K562 (cell line): ENCODE data around the gene ELOF1. TPM values are rescaled to one million over a fixed set of nuclear protein-coding genes. Genes with fewer than 3 reads are reported as not detected.
A peak's percentile ranks its signal among the peaks of the same experiment; 100 is the strongest.

Experiments
- GATA2 ChIP-seq: sonication (generic); formaldehyde crosslinking; IDR thresholded peaks from 2 replicates; pipeline ENCODE4 v1.4.0; 2020; ENCODE audit warnings: mild to moderate bottlenecking, missing genetic modification reagents
- HSF4 ChIP-seq: fragments of 250-450 bp; sonication (Bioruptor Pico); IDR thresholded peaks from 2 replicates; pipeline ENCODE4 v2.1.2; 2022; ENCODE audit warnings: mild to moderate bottlenecking, moderate library complexity, borderline replicate concordance
- JUND ChIP-seq, 2 experiments: IDR thresholded peaks; 2 replicates in 1 of 2; 3 replicates in 1 of 2; pipeline ENCODE4 v1.6.1; 2011; ENCODE audit warnings: borderline replicate concordance in 2 of 2, low read depth in 2 of 2, low read length in 2 of 2, improper control_type of control experiment in 1 of 2, missing biosample characterization in 1 of 2, missing genetic modification characterization in 1 of 2, missing genetic modification reagents in 1 of 2
- KDM2B ChIP-seq: fragments of 250-450 bp; sonication (Bioruptor Pico); IDR thresholded peaks from 2 replicates; pipeline ENCODE4 v1.8.0; 2021; ENCODE audit warnings: mild to moderate bottlenecking, moderate library complexity
- KLF10 ChIP-seq: fragments of 250-450 bp; sonication (Bioruptor Pico); IDR thresholded peaks from 2 replicates; pipeline ENCODE4 v1.6.1; 2021; ENCODE audit warnings: matching md5 sums
- MAFF ChIP-seq: IDR thresholded peaks from 2 replicates; pipeline ENCODE4 v1.6.1; 2012; ENCODE audit warnings: low read length, improper control_type of control experiment
- MCM5 ChIP-seq: fragments of 450-650 bp; IDR thresholded peaks from 2 replicates; pipeline ENCODE4 v1.6.1; 2016; ENCODE audit warnings: low read depth
- NR3C1 ChIP-seq: sonication (generic); formaldehyde crosslinking; IDR thresholded peaks from 2 replicates; pipeline ENCODE4 v1.8.1; 2022; ENCODE audit warnings: missing genetic modification reagents
- REST ChIP-seq, 2 experiments: fragments of 450-650 bp; formaldehyde crosslinking in 1 of 2; IDR thresholded peaks; 2 replicates each; pipeline versions ENCODE4 v1.4.0 to v1.6.1; 2014 to 2020; ENCODE audit warnings: mild to moderate bottlenecking in 2 of 2, borderline replicate concordance in 1 of 2, low read depth in 1 of 2
- YY1 ChIP-seq, 3 experiments: IDR thresholded peaks; 2 replicates each; pipeline ENCODE4 v1.6.1; 2011; ENCODE audit warnings: low read length in 2 of 3, mild to moderate bottlenecking in 2 of 3, moderate library complexity in 2 of 3, borderline replicate concordance in 1 of 3, control low read depth in 1 of 3, low read depth in 1 of 3; ENCODE audit not compliant: insufficient read depth in 3 of 3, insufficient replicate concordance in 2 of 3, control insufficient read depth in 1 of 3, insufficient read length in 1 of 3; ENCODE audit errors: extremely low read depth in 1 of 3
- ZFP91 ChIP-seq: sonication (generic); formaldehyde crosslinking; IDR thresholded peaks from 2 replicates; pipeline ENCODE4 v1.8.0; 2022; ENCODE audit warnings: mild to moderate bottlenecking, missing genetic modification reagents
- ZNF121 ChIP-seq: sonication (generic); formaldehyde crosslinking; conservative IDR thresholded peaks from 2 replicates; pipeline ENCODE4 v1.8.0; 2022; ENCODE audit warnings: missing genetic modification reagents
- ZNF212 ChIP-seq: fragments of 450-650 bp; formaldehyde crosslinking; IDR thresholded peaks from 2 replicates; pipeline ENCODE4 v1.4.0; 2020; ENCODE audit warnings: mild to moderate bottlenecking
- ZNF232 ChIP-seq: sonication (generic); formaldehyde crosslinking; IDR thresholded peaks from 2 replicates; pipeline ENCODE4 v1.8.0; 2022; ENCODE audit warnings: mild to moderate bottlenecking, missing genetic modification reagents
- ZNF586 ChIP-seq: fragments of 450-650 bp; formaldehyde crosslinking; conservative IDR thresholded peaks from 2 replicates; pipeline ENCODE4 v1.4.0; 2020; ENCODE audit warnings: mild to moderate bottlenecking, moderate library complexity
- ZNF699 ChIP-seq: fragments of 250-450 bp; sonication (Bioruptor Pico); IDR thresholded peaks from 2 replicates; pipeline ENCODE4 v1.8.0; 2021; ENCODE audit warnings: mild to moderate bottlenecking, moderate library complexity; ENCODE audit not compliant: insufficient replicate concordance
- polyA plus RNA-seq, 8 experiments: library from polyadenylated mRNA; depleted of rRNA in 4 of 8; stranded (reverse) in 5 of 8; unstranded in 3 of 8; fragments of >200 nt; fragmentation: Nextera tagmentation in 2 of 8; fragmentation: Illumina TruSeq in 1 of 8; extraction: Ambion mirVana in 2 of 8; extraction: Trizol in 1 of 8; gene quantifications; 2 replicates each; pipeline versions ENCODE4 v1.2.1 to v1.2.3, GENCODE V29; 2011 to 2014; ENCODE audit warnings: inconsistent platforms in 1 of 8, missing spikeins in 1 of 8
- total RNA-seq, 7 experiments: library from RNA; depleted of rRNA in 6 of 7; stranded (reverse); fragments of >200 nt in 6 of 7; fragmentation: Illumina TruSeq in 2 of 7; extraction: Trizol in 2 of 7; gene quantifications; 2 replicates each; pipeline versions ENCODE4 v1.2.1 to v1.2.3, GENCODE V29; 2011 to 2021; ENCODE audit warnings: low replicate concordance in 1 of 7

Gene ELOF1
- total and polyA plus RNA-seq, 9 of the 15 experiments (the other 6 are each of a cell fraction or from before 2014, with no cell fraction given) = 16.7 to 147 (median 74.2) TPM

- no peak for TF ChIP-seq KDM2B (CRISPR knock-in tag)
- no peak for TF ChIP-seq GATA2 (CRISPR knock-in tag)
- TF ChIP-seq ZNF232 = no peak
- TF ChIP-seq NR3C1 = no peak
- no peak for TF ChIP-seq HSF4 (CRISPR knock-in tag)
- peak; percentile 9; the same call in 1 of the 2 replicates for TF ChIP-seq REST (IDR thresholded peaks at IDR 0.05; ENCODE audit: borderline replicate concordance)
- 0 out of 2 replicates have a peak, but pooled peaks have one; percentile 42 for TF ChIP-seq REST (CRISPR knock-in tag; IDR thresholded peaks at IDR 0.05; ENCODE audit: low read depth)
- TF ChIP-seq ZNF212 (CRISPR knock-in tag) = no peak
- TF ChIP-seq MAFF = no peak
- TF ChIP-seq ZNF121 = no peak
- no peak for TF ChIP-seq YY1 (IDR thresholded peaks at IDR 0.05; ENCODE audit: borderline replicate concordance in 1 of 3, control insufficient read depth in 1 of 3, extremely low read depth in 1 of 3, insufficient read depth in 3 of 3, insufficient read length in 1 of 3, insufficient replicate concordance in 2 of 3, low read depth in 1 of 3, low read length in 2 of 3)
- TF ChIP-seq ZNF586 (CRISPR knock-in tag) = no peak
- TF ChIP-seq ZFP91 (CRISPR knock-in tag) = no peak
- TF ChIP-seq JUND (IDR thresholded peaks at IDR 0.05; ENCODE audit: borderline replicate concordance, low read depth, low read length) = 0 out of 2 replicates have a peak, but pooled peaks have one; percentile 28
- TF ChIP-seq JUND (tag; IDR thresholded peaks at IDR 0.05; ENCODE audit: borderline replicate concordance, low read depth, low read length) = peak; percentile 31; the same call in 1 of the 3 replicates
- no peak for TF ChIP-seq KLF10
- TF ChIP-seq MCM5 = no peak
- no peak for TF ChIP-seq ZNF699 (CRISPR knock-in tag)
Measured at GRCh38 chr19:11558881-11559828, at the start of gene ELOF1 (continued).
